Esophagus muscularis mucosa (tissue), 4 donors: ENCODE measurements around the gene DSCAM. TPM values are rescaled to one million over a fixed set of nuclear protein-coding genes. Genes with fewer than 3 reads are reported as not detected.

Experiments
- DNase-seq: peaks from one replicate; pipeline ENCODE4 v3.0.0-alpha.2; 2017; ENCODE audit errors: extremely low spot score
- H3K27ac ChIP-seq, 4 donors: fragments of 200-600 bp; sonication (generic); replicated peaks in 1 of 4; 1 replicate in 3 of 4; 2 replicates in 1 of 4; pipeline ENCODE4 v1.5.1; 2016 to 2019; ENCODE audit warnings: mild to moderate bottlenecking in 1 of 4
- H3K27me3 ChIP-seq, 4 donors: fragments of 200-600 bp; sonication (generic); one replicate each; pipeline versions ENCODE4 v1.5.1 to v1.6.0; 2016 to 2019
- H3K36me3 ChIP-seq, 4 donors: fragments of 200-600 bp; sonication (generic); one replicate each; pipeline ENCODE4 v1.5.1; 2016 to 2019
- H3K4me1 ChIP-seq, 4 donors: fragments of 200-600 bp; sonication (generic); one replicate each; pipeline ENCODE4 v1.5.1; 2016 to 2019
- H3K4me3 ChIP-seq, 4 donors: fragments of 200-600 bp; sonication (generic); 1 replicate in 2 of 4; 2 replicates in 2 of 4; pipeline ENCODE4 v1.5.1; 2016 to 2019; ENCODE audit warnings: mild to moderate bottlenecking in 4 of 4, moderate library complexity in 1 of 4
- H3K9me3 ChIP-seq, 4 donors: fragments of 200-600 bp; sonication (generic); 1 replicate in 3 of 4; 2 replicates in 1 of 4; pipeline ENCODE4 v1.5.1; 2016 to 2019
- EP300 ChIP-seq: sonication (generic); formaldehyde crosslinking; IDR thresholded peaks from one replicate; pipeline ENCODE4 v1.6.1; 2017; ENCODE audit warnings: antibody characterized with exemption
- POLR2A ChIP-seq: fragments of 450-650 bp; IDR thresholded peaks from one replicate; pipeline ENCODE4 v1.6.1; 2017; ENCODE audit warnings: antibody characterized with exemption, moderate library complexity, mild to moderate bottlenecking, low read depth
- POLR2AphosphoS5 ChIP-seq, 2 donors: sonication (generic); formaldehyde crosslinking; IDR thresholded peaks; one replicate each; pipeline ENCODE4 v1.6.1; 2017; ENCODE audit warnings: antibody characterized with exemption in 2 of 2
- WGBS: methylation state at CpG from one replicate; pipeline ENCODE4 v1.1.5; 2018; 5-methylcytosine and 5-hydroxymethylcytosine counted together
- intact Hi-C: fragments of 100-400 bp; cut with DNase I; formaldehyde crosslinking; loops from one replicate; pipeline ENCODE4 v1.15.1; 2023
- total RNA-seq, 4 donors: library from RNA; depleted of rRNA; stranded (reverse); fragments of >200 nt; gene quantifications; one replicate each; pipeline versions ENCODE4 v1.1.0 to v1.2.1, GENCODE V29; 2016
- TF ChIP-seq, protein P1 (sequence below), 3 experiments: fragments of 200-600 bp in 2 of 3; fragments of 450-650 bp in 1 of 3; sonication (generic) in 2 of 3; IDR thresholded peaks; one replicate each; pipeline ENCODE4 v1.5.1; 2017 to 2019; ENCODE audit warnings: antibody characterized with exemption in 3 of 3, mild to moderate bottlenecking in 2 of 3, moderate library complexity in 1 of 3

The DSCAM gene
- total RNA-seq, 4 donors from 2014 or later: 0.06 to 0.42 (median 0.17) TPM; not detected in 1

DNA sequence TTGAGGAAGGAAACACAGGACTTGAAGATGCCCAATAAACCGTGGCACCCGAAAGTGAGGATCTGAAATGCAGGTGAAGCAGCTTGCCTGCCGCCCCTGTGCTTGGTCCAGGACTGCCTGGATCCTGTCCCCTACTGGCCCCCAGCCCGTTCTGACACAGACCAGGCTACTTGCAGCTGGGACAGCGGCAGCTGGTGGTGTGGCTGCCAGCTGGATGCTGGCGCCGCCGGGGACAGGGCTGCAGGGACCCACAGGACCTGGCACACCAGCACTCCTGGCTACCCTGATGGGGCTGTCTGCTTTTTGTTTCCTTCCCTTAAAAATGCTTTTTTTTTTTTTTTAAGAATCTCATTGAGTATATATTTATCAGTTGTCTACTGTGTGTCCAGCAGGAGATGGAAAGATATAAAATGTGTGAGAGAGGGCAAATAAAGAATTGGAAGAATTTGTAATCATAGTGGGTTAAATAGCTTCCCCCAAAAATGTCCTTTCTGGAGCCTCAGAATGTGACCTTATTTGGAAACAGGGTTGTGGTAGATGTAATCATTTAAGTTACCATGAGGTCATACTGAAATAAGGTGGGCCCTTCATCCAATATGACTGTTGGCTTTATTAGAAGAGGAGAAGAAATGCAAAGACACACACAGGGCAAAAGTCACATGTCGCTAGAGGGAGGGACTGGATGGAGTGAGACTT, 165.6 kb downstream of the DSCAM start:
- Histone ChIP-seq H3K27ac (no peak overlapping the region), H3K4me3 (no peak overlapping the region), H3K27me3 (no peaks in the 10 kb centered on the region), H3K4me1 (no peaks in the 10 kb centered on the region), H3K9me3 (peaks cover 0 to 7% (median 0%) of the 10 kb centered on the region in 4 donors), H3K36me3 (no peaks in the 10 kb centered on the region)
- TF ChIP-seq, protein P1, sequence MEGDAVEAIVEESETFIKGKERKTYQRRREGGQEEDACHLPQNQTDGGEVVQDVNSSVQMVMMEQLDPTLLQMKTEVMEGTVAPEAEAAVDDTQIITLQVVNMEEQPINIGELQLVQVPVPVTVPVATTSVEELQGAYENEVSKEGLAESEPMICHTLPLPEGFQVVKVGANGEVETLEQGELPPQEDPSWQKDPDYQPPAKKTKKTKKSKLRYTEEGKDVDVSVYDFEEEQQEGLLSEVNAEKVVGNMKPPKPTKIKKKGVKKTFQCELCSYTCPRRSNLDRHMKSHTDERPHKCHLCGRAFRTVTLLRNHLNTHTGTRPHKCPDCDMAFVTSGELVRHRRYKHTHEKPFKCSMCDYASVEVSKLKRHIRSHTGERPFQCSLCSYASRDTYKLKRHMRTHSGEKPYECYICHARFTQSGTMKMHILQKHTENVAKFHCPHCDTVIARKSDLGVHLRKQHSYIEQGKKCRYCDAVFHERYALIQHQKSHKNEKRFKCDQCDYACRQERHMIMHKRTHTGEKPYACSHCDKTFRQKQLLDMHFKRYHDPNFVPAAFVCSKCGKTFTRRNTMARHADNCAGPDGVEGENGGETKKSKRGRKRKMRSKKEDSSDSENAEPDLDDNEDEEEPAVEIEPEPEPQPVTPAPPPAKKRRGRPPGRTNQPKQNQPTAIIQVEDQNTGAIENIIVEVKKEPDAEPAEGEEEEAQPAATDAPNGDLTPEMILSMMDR (IDR thresholded peaks at IDR 0.05): no peak
- TF ChIP-seq EP300: no peak
- no peak for TF ChIP-seq POLR2A
- no peak for TF ChIP-seq POLR2AphosphoS5 (IDR thresholded peaks at IDR 0.05)
- DNase-seq: no peak
- WGBS: 61% methylated on average over 9 of the region's 9 CpGs
- intact Hi-C loops: no loop called here

DNA sequence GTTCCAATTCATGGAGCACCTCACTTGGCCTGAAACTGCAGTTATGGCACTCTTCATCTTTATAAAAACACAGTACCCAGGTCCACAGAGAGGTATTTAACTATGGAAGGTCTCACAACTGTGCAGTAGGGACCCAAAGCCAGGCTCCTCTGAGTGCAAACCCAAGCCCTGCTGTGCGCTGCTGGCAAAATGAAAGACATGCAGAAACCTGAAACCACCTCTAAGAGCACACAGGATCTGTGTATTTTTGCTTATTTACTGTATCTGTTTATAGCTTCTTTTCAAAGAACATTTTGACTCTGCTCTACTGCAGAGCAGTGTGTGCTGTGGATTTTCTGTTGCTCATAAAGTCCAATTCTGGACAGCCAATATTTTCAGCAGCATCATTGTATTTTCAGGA, 166.6 kb downstream of the DSCAM start:
- TF ChIP-seq POLR2A (no peak), EP300 (no peak), POLR2AphosphoS5 (IDR thresholded peaks at IDR 0.05) (no peak)
- TF ChIP-seq, protein P1 (IDR thresholded peaks at IDR 0.05): no peak
- Histone ChIP-seq H3K36me3 (no peaks in the 10 kb centered on the region), H3K9me3 (peaks cover 0 to 7% (median 0%) of the 10 kb centered on the region in 4 donors), H3K27ac (no peak overlapping the region), H3K4me3 (no peak overlapping the region), H3K4me1 (no peaks in the 10 kb centered on the region), H3K27me3 (no peaks in the 10 kb centered on the region)
- DNase-seq: no peak
- 89% methylated on average over 1 of the region's 1 CpG for WGBS
- intact Hi-C loops: no loop called here

DNA sequence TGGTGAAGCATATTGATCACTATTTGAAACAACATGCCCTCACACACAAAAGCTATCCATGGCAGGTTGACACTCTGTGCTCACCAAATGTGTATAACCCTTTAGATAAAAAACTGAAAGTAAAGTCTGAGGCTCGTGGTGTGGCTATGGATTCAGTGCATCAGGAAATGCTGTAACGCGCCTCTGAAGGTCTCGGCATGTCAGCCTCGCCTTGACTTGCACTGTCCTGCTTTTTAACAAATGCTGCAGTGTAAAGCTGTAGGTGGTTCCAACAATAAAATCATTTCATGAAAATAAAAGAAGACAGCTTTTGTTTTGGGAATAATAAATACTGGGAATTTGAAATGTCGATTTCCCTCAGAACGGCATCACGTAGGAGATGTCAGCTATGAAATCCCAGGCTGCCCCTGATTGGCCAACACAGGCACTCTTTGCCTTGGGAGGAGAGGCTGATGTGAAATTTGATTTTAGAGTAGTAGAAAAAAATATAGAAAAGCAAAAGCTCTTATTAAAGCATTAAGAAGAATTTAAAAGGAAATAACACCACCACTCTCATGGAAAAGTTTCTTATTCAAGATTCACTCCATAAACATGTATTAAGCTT, 168.2 kb downstream of the DSCAM start:
- TF ChIP-seq POLR2AphosphoS5 (IDR thresholded peaks at IDR 0.05): no peak
- TF ChIP-seq POLR2A: no peak
- TF ChIP-seq EP300: no peak
- no peak overlapping the region for H3K4me3 ChIP-seq
- H3K27ac ChIP-seq: no peak overlapping the region
- H3K4me1 ChIP-seq: no peaks in the 10 kb centered on the region
- WGBS: 72% methylated on average over 8 of the region's 8 CpGs
- no peaks in the 10 kb centered on the region for H3K36me3 ChIP-seq
- intact Hi-C loops: no loop called here
- H3K27me3 ChIP-seq: no peaks in the 10 kb centered on the region
- H3K9me3 ChIP-seq: peaks cover 0 to 7% (median 0%) of the 10 kb centered on the region in 4 donors
- DNase-seq: no peak

DNA sequence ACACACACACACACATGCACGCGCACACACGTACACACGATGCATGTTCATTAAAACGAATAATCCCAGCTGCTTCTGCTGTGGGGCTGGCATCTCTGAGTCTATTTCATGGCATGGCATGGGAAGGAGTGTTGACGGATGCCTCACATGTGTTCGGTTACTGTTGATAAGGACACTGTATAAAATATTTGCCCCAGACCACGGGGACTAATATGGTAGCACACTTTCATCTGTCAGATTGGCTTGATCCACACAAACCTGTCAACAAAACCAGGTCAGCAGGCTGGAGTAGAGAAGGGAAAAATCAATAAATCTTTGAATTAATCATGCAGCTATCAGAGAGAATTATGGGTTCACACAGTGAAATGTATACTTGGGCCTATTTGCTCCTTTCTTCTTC, 171.9 kb downstream of the DSCAM start:
- 78% methylated on average over 8 of the region's 8 CpGs for WGBS
- Histone ChIP-seq H3K4me3 (no peak overlapping the region), H3K27me3 (no peaks in the 10 kb centered on the region), H3K27ac (no peak overlapping the region), H3K36me3 (no peaks in the 10 kb centered on the region), H3K9me3 (no peaks in the 10 kb centered on the region), H3K4me1 (no peaks in the 10 kb centered on the region)
- intact Hi-C loops: no loop called here
- no peak for DNase-seq
- TF ChIP-seq, protein P1 (IDR thresholded peaks at IDR 0.05): no peak
- TF ChIP-seq POLR2AphosphoS5 (IDR thresholded peaks at IDR 0.05): no peak
- TF ChIP-seq EP300: no peak
- TF ChIP-seq POLR2A: no peak

DNA sequence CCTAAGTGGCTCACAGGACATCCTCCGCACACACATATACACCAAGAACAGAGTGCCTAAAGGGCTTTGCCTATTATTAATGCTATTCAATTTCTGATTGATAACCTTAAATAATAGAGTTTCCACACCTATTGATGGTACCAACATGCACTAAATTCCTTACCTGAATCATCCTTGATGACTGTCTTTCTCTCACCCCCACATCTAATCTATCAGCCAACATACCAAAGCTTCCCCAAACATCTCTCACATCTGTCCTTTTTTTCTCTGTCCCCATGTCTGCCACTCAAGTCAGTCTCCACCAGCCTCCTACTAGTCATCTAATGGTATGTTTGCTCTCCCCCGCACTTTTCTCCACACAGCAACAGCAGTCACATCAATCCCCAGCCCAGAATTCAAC, 174.4 kb downstream of the DSCAM start:
- no peak for TF ChIP-seq POLR2A
- TF ChIP-seq POLR2AphosphoS5 (IDR thresholded peaks at IDR 0.05): no peak
- TF ChIP-seq EP300: no peak
- TF ChIP-seq, protein P1 (IDR thresholded peaks at IDR 0.05): no peak
- 69% methylated on average over 2 of the region's 2 CpGs for WGBS
- Histone ChIP-seq H3K4me1 (no peaks in the 10 kb centered on the region), H3K27me3 (no peaks in the 10 kb centered on the region), H3K27ac (no peak overlapping the region), H3K4me3 (no peak overlapping the region), H3K9me3 (no peaks in the 10 kb centered on the region), H3K36me3 (no peaks in the 10 kb centered on the region)
- intact Hi-C loops: no loop called here
- no peak for DNase-seq
